HG03064 (cell line): Measurements from ENCODE around the gene METAP1.
"Not testable (repeated sequence)": the region's sequence is repeated elsewhere in the genome, so short reads cannot be mapped to it uniquely, and the experiment has no call there.

ENCODE experiments used
- ATAC-seq: cut with Tn5 transposase; IDR thresholded peaks from one replicate; pipeline ENCODE4 v1.9.1; 2021; ENCODE audit warnings: low read depth; ENCODE audit not compliant: unreplicated experiment

The METAP1 gene

DNA sequence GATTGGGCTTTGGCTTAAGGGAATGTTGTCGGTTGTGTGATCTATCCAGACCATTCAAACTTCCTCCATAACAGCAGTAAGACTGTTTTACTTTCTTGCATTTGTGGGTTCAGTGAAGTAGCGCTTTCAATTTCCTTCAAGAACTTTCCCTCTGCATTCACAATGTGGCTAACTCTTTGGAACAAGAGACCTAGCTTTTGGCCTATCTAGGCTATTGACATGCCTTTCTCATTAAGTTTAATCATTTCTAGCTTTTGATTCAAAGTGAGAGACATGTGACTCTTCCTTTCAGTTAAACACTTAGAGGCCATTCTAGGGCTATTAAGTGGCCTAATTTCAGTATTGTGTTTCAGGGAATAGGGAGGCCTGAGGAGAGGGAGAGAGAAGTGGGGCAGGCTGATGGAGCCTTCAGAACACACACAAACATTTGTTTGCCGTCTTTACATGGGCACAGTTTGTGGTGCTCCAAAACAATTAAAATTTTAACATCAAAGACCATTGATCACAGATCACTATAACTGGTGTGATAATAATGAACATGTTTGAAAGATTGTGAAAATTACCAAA is 59.0 kb downstream of the METAP1 start:
- peak; percentile 55 for ATAC-seq

- no peak for ATAC-seq
These were observed 62.7 kb downstream of the METAP1 start for GRCh38 chr4:99058228-99058627.

DNA sequence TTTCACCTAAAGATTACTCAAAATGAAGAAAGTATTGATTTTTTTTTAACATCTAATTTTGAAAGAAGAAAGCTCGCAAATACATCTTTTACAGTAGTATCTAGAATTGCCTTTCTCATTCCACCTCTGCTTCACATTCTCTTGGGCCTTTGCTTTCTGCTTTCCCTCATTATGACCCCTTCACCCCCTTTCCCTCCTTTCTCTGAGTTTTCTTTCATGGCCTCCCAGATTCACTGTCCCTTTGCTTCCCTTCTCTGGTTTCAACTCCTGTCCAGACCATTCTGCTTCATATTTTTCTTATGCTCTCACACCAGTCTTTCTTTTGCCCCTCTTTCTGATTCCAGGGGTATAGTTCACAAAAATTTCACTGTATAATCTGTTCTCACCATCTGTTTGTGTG is 64.0 kb downstream of the METAP1 start:
- ATAC-seq: no peak

DNA sequence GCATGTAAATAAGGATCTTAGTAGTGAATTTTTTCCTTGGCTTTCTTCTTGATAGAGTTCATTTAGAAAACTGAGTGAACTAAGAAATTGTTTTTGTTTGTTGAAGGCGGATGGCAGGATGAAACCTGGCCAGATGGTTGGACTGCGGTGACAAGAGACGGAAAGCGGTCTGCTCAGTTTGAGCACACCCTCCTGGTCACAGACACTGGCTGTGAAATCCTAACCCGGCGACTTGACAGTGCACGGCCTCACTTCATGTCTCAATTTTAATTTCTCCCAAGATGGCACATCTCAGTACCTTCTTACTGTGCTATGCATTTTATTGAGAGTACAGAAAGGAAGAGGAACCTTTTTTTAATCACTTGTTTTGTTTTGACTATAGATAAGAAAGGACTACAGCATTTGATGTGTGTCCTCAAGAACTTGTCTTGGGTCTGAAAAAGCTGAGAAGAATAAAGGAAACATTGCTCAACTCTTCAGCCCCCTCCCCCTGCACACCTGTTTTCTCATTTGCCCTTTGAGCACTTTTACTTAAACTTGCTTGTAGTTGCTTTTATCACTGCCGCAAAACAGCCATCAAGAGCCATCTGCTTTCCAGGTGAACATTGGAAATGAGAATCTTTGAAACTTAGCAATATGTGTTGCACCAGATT is 65.7 kb downstream of the METAP1 start:
- no peak for ATAC-seq

GRCh38 chr4:99062120-99062519 is 66.6 kb downstream of the METAP1 start:
- ATAC-seq: no peak

GRCh38 chr4:99065521-99065920 is 70.0 kb downstream of the METAP1 start:
- not testable (repeated sequence) for ATAC-seq

DNA sequence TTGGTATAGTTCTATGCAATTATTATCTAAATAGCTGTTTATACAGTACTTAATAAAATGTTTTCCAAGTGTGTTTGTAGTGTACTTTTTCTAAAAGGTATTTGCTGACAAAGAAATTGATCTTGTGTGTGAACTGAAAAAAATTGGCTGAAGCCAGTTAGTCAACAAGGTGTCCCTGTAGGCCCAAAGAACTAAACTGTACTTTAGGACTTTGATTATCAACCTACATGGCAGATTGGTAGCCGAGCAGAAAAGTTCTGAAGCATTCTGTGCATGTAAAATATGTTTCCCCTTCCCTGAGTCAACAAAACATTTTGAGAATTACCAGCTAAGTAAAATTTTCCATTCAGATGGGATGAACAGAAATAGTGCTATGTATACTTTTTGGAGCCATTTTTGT is 72.1 kb downstream of the METAP1 start:
- ATAC-seq: no peak

DNA sequence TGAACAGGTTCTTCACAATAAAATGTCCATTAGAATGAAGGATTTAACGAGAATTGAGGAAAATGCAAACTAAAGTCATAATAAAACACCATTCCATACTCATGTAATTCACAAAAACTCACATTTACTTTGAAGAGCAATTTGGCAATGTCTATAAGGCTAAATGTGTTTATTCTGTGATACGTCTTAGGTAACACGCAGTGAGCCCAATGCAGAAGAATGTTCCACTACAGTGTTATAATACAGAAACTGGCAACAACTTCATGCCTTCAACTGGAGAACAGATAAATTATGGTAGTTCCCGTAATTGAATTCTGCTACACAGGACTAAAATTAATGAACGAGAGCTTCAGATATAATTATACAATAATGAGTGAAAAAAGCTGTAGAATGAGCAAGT is 75.6 kb downstream of the METAP1 start:
- ATAC-seq: no peak

DNA sequence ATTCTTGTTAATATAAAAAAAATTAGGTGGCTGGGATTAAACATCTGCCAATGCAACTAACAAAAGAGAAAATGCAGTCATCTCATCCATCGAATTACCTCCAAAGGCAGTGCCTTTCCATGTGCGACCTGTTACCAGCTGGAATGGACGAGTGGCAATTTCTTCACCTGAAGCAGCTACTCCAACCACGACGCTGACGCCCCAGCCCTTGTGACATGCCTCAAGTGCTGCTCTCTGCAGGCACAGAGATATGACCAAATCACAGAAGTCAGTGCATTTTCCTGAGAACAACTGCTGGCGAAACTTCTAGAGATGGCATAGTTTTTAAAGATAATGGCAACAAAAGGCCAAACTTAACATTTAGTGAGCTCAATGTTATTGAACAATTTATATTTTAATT is 79.3 kb downstream of the METAP1 start:
- no peak for ATAC-seq

DNA sequence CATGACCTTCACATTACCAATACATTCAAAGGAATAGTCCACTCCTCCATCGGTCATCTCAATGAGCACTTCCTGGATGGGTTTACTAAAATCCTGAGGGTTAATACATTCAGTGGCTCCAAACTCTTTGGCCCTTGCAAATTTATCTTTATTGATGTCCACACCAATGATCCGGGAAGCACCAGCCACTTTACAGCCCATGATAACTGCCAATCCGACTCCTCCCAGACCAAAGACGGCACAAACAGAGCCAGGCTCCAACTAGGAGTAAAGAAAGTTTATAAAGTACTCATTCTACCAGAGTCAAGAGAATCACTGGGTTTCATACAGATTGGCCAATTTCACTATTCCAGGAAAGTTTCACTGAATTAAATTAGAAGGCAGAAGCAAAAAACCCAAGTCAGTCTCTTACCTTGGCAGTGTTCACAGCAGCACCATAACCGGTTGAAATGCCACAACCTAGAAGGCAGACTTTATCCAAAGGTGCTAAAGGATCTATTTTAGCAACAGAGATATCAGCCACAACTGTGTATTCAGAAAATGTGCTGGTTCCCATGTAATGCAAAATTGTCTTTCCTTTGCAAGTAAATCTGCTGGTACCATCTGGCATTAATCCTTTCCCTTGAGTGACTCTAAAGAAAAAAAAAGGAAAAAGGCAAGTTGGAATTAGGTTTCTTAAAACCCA is 80.9 kb downstream of the METAP1 start:
- ATAC-seq: no peak

GRCh38 chr4:99077177-99077576 is 81.7 kb downstream of the METAP1 start:
- no peak for ATAC-seq

DNA sequence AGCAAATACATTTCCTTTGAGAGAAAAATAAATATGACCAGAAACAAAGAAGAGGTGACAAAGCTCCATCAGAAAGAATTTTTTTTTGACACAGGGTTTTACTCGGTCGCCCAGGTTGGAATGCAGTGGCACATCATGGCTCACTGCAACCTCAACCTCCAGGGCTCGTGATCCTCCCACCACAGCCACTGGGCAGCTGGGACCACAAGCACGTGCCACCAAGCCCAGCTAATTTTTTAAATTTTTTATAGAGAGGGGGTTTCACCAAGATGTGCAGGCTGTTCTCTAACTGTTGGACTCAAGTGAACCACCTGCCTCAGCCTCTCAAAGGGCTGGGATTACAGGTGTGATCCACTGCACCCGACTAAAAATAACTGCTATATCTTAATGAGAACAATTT is 82.8 kb downstream of the METAP1 start:
- ATAC-seq: no peak

DNA sequence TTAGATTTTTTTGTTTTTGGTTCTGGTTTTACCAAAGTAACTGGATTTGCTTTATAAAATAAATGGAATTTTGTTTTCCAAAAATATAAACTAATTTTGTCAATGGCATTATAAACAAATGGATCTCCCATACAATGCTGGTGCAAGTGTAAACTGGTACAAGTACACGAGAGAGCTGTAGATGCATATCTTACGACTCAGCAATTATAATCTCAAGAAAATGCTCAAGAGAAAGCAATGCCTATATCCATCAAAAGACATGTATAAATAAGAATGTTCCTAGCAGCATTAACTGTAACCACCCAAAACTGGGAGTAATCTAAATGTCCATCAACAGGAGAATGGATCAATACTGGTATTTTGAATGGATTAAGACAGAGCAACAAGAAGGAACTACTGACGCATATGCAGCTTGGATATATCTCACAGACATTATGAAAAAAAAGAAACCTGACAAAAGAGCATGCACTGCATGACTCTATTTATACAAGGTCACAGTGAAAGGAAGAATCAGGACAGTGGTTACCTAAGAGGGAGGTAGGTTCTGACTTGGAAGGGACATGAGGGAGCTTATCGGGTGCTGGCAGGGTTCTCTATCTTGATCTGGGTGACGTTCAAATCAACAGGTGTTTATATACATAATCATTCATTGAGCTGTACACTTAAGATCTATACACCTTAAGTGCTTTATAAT is 83.6 kb downstream of the METAP1 start:
- ATAC-seq: no peak

- ATAC-seq: no peak
These were observed 84.2 kb downstream of the METAP1 start for GRCh38 chr4:99079625-99080295.

GRCh38 chr4:99080869-99081268 is 85.3 kb downstream of the METAP1 start:
- ATAC-seq: not testable (repeated sequence)

GRCh38 chr4:99082192-99082591 is 86.7 kb downstream of the METAP1 start:
- no peak for ATAC-seq

DNA sequence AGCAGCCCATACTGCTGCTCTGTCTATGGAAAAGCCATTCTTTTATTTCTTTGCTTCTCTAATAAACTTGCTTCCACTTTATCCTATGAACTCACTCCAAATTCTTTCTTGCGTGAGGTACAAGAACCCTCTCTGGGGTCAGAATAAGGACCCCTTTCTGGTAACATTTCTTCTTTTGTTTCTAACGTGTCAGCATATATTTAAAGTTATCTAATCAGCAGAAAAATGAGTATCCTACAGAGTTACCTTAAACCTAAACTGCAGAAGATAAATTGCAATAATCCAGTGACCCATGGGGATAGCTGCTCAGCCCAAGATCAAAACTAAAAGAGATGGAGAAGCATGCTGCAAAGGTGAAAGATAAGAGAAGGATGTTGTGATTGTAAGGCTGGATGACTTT is 89.1 kb downstream of the METAP1 start:
- ATAC-seq: no peak

GRCh38 chr4:99088023-99088449 is 92.5 kb downstream of the METAP1 start:
- ATAC-seq: peak; percentile 21

DNA sequence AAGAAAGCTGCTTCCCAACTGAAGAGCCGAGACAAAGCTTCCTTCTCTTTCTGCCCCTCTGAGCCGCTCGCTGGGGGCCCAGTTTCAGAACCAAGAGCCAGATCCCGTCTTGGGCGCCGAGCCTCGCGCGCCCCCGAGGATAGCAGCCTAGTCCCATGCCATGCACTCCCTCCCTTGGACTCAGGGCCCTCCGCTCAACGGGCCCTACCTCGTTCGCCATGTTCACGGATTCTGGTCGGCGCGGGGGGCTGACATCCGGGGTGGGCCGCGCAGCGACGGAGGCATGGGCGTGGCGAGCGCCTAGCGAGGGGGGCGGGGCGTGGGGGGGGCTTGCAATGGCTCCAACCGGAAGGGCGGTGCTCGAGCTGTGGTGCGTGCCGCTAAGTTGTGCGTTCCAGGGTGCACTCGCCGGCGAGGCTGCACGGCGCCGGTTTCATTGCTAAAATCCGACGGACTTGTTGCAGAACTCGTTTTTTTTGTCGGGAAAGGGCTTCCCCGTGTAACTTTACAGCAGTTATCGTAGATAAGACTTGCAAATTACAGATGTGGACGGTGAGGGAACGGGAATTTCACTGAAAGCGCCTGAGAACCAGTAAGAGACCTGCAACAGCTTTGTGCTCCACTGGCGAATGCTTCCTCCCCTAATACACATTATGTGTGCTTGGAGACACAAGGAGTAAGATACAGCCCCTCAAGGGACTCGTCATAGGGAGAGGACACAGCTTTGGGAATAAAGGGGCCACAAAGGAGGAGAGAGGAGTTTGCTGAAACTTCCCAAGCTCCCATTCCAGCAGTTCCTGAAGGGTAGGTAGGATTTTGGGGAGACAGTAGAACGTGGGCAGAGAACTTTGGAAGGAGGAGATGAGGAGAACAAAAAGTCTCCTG is 93.2 kb downstream of the METAP1 start, which contains the start of gene ADH5:
TSS of gene ADH5 (minus strand) at position 308 of the 885 bp plus-strand sequence. CDS start at position 220, 88 bp downstream.
- peak; percentile 90 for ATAC-seq
